Gastrocnemius medialis (tissue), 4 donors: ENCODE measurements around the gene RILP.

Source experiments
- CTCF ChIP-seq, 5 experiments: fragments of 450-650 bp in 3 of 5; fragments of 200-600 bp in 2 of 5; sonication (generic) in 2 of 5; IDR thresholded peaks in 4 of 5; conservative IDR thresholded peaks in 1 of 5; 1 replicate in 4 of 5; 2 replicates in 1 of 5; pipeline ENCODE4 v1.5.1; 2016 to 2019; ENCODE audit warnings: antibody characterized with exemption in 5 of 5, mild to moderate bottlenecking in 3 of 5, moderate library complexity in 3 of 5
- POLR2A ChIP-seq, 2 donors: fragments of 450-650 bp; IDR thresholded peaks; one replicate each; pipeline ENCODE4 v1.6.1; 2017; ENCODE audit warnings: antibody characterized with exemption in 2 of 2, mild to moderate bottlenecking in 2 of 2, moderate library complexity in 2 of 2

GRCh38 chr17:1651559-1651844 lies 1.8 kb upstream of the RILP start:
- no peak for TF ChIP-seq CTCF (IDR thresholded peaks at IDR 0.05 in 4 of 5, conservative IDR thresholded peaks at IDR 0.05 in 1 of 5)
- no peak for TF ChIP-seq POLR2A (IDR thresholded peaks at IDR 0.05)
